GM15510 (cell line): ENCODE measurements around the gene PCDHGC3.

Source experiments
- POLR2A ChIP-seq: IDR thresholded peaks from 3 replicates; pipeline ENCODE4 v1.6.1; 2011; ENCODE audit warnings: borderline replicate concordance; ENCODE audit not compliant: insufficient read length; ENCODE audit errors: extremely low read depth

The PCDHGC3 gene

GRCh38 chr5:141492168-141492885 is 16.6 kb downstream of the PCDHGC3 start:
- no peak for TF ChIP-seq POLR2A

- no peak for TF ChIP-seq POLR2A
These were observed 18.0 kb downstream of the PCDHGC3 start for GRCh38 chr5:141493500-141494422.

GRCh38 chr5:141494761-141495452 is 19.1 kb downstream of the PCDHGC3 start:
- no peak for TF ChIP-seq POLR2A

GRCh38 chr5:141495453-141495811 is 19.7 kb downstream of the PCDHGC3 start:
- TF ChIP-seq POLR2A: no peak

GRCh38 chr5:141496038-141496437 is 20.3 kb downstream of the PCDHGC3 start:
- no peak for TF ChIP-seq POLR2A

- TF ChIP-seq POLR2A: no peak
These were observed 26.0 kb downstream of the PCDHGC3 start for GRCh38 chr5:141501761-141502160.

GRCh38 chr5:141503681-141504080 is 27.9 kb downstream of the PCDHGC3 start:
- TF ChIP-seq POLR2A: no peak

- no peak for TF ChIP-seq POLR2A
These were observed 28.4 kb downstream of the PCDHGC3 start for GRCh38 chr5:141504216-141504615.

- no peak for TF ChIP-seq POLR2A
These were observed 30.8 kb downstream of the PCDHGC3 start for GRCh38 chr5:141506381-141507155.

GRCh38 chr5:141507387-141508091 is 31.8 kb downstream of the PCDHGC3 start:
- peak; percentile 11 for TF ChIP-seq POLR2A

GRCh38 chr5:141508440-141508797 is 32.7 kb downstream of the PCDHGC3 start:
- TF ChIP-seq POLR2A: no peak

- no peak for TF ChIP-seq POLR2A
These were observed 33.2 kb downstream of the PCDHGC3 start for GRCh38 chr5:141508798-141509611.

- no peak for TF ChIP-seq POLR2A
These were observed 34.4 kb downstream of the PCDHGC3 start for GRCh38 chr5:141510160-141510559.
